ENCODE results near the gene ZFR. TPM values are rescaled to one million over a fixed set of nuclear protein-coding genes. Genes with fewer than 3 reads are reported as not detected.
"Not testable (repeated sequence)": the region's sequence is repeated elsewhere in the genome, so short reads cannot be mapped to it uniquely, and the experiment has no call there.

Gene ZFR
- polyA plus RNA-seq, 1 of the 3 experiments (the other 2 are of a cell fraction) = 24.6 TPM

DNA sequence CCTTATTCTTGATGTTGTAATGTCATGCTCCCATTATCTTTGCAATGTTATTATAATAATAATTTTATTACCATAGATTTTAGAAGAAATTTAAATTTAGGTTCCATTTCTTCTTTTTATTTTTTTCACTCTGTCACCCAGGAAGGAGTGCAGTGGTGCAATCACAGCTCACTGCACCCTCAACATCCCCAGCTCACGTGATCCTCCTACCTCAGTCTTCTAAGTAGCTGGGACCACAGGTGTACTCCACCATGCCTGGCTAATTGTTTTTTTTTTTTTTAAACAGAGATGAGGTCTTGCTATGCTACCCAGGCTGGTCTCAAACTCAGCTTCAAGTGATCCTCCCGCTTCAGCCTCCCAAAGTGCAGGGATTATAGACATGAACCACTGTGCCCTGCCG is 11.9 kb downstream of the ZFR start:
- no peak for DNase-seq
- peaks cover 88% of the 10 kb centered on the region for H4K20me1 ChIP-seq (ENCODE audit: insufficient read depth)
- 96% methylated on average over 3 of the region's 3 CpGs for WGBS (ENCODE audit: low lambda C conversion rate)
- no peak overlapping the region for H2AFZ ChIP-seq (ENCODE audit: low read depth)
- no peaks in the 10 kb centered on the region for H3K9me2 ChIP-seq
- no peak overlapping the region for H3K4me3 ChIP-seq (ENCODE audit: low read depth in 2 of 2, low read length in 1 of 2)
- peaks cover 100% of the 10 kb centered on the region for H3K79me2 ChIP-seq (ENCODE audit: insufficient read depth)
- H3K27me3 ChIP-seq (ENCODE audit: insufficient read depth) = no peaks in the 10 kb centered on the region
- ChIA-PET CTCF (interaction anchor here (1.2 to 2.0 kb wide), 2 partner anchors 57 to 103 kb away, joined by 3 to 6 read pairs; no protein-coding TSS in a partner anchor), POLR2A (no interaction called here)
- peaks cover 8 to 38% of the 10 kb centered on the region in 2 experiments for H3K36me3 ChIP-seq (replicated peaks in 1 of 2; ENCODE audit: control insufficient read depth in 1 of 2, insufficient read depth in 2 of 2, low read length in 1 of 2)
- H3K9ac ChIP-seq = no peak overlapping the region
- TF ChIP-seq SMC3 (IDR thresholded peaks at IDR 0.05; ENCODE audit: low read depth, low read length) = no peak
- no peak for TF ChIP-seq CHD2 (IDR thresholded peaks at IDR 0.05; ENCODE audit: low read length, partially characterized antibody)
- TF ChIP-seq RAD21 (IDR thresholded peaks at IDR 0.05; ENCODE audit: low read length) = no peak
- no peak for TF ChIP-seq TEAD4 (IDR thresholded peaks at IDR 0.05; ENCODE audit: borderline replicate concordance, insufficient read depth)
- TF ChIP-seq PBX3 (IDR thresholded peaks at IDR 0.05) = no peak
- TF ChIP-seq RFX5 (IDR thresholded peaks at IDR 0.05; ENCODE audit: low read length) = no peak
- TF ChIP-seq JUND (IDR thresholded peaks at IDR 0.05) = no peak
- no peak for TF ChIP-seq EZH2phosphoT487 (IDR thresholded peaks at IDR 0.05; ENCODE audit: borderline replicate concordance, low read depth)
- TF ChIP-seq, protein P1, sequence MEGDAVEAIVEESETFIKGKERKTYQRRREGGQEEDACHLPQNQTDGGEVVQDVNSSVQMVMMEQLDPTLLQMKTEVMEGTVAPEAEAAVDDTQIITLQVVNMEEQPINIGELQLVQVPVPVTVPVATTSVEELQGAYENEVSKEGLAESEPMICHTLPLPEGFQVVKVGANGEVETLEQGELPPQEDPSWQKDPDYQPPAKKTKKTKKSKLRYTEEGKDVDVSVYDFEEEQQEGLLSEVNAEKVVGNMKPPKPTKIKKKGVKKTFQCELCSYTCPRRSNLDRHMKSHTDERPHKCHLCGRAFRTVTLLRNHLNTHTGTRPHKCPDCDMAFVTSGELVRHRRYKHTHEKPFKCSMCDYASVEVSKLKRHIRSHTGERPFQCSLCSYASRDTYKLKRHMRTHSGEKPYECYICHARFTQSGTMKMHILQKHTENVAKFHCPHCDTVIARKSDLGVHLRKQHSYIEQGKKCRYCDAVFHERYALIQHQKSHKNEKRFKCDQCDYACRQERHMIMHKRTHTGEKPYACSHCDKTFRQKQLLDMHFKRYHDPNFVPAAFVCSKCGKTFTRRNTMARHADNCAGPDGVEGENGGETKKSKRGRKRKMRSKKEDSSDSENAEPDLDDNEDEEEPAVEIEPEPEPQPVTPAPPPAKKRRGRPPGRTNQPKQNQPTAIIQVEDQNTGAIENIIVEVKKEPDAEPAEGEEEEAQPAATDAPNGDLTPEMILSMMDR (IDR thresholded peaks at IDR 0.05) = no peak
- no peak for TF ChIP-seq NRF1 (IDR thresholded peaks at IDR 0.05; ENCODE audit: low read depth, low read length)
- TF ChIP-seq USF2 (IDR thresholded peaks at IDR 0.05; ENCODE audit: borderline replicate concordance, low read depth, low read length) = no peak
- TF ChIP-seq NFIC (IDR thresholded peaks at IDR 0.05; ENCODE audit: borderline replicate concordance) = no peak
- no peak for TF ChIP-seq TAF1 (IDR thresholded peaks at IDR 0.05; ENCODE audit: borderline replicate concordance, low read depth, low read length)
- TF ChIP-seq, protein P2, sequence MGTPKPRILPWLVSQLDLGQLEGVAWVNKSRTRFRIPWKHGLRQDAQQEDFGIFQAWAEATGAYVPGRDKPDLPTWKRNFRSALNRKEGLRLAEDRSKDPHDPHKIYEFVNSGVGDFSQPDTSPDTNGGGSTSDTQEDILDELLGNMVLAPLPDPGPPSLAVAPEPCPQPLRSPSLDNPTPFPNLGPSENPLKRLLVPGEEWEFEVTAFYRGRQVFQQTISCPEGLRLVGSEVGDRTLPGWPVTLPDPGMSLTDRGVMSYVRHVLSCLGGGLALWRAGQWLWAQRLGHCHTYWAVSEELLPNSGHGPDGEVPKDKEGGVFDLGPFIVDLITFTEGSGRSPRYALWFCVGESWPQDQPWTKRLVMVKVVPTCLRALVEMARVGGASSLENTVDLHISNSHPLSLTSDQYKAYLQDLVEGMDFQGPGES (IDR thresholded peaks at IDR 0.05; ENCODE audit: low read depth, low read length) = no peak
- no peak for TF ChIP-seq EP300 (IDR thresholded peaks at IDR 0.05; ENCODE audit: borderline replicate concordance in 1 of 2, low read depth in 1 of 2, low read length in 1 of 2)
- TF ChIP-seq YY1 (IDR thresholded peaks at IDR 0.05; ENCODE audit: low read depth) = no peak
- TF ChIP-seq MXI1 (IDR thresholded peaks at IDR 0.05; ENCODE audit: low read depth, low read length) = no peak
- no peak for TF ChIP-seq GABPA (IDR thresholded peaks at IDR 0.05; ENCODE audit: low read depth)
- TF ChIP-seq MAX (IDR thresholded peaks at IDR 0.05; ENCODE audit: low read depth) = no peak
- TF ChIP-seq FOXM1 (IDR thresholded peaks at IDR 0.05; ENCODE audit: low read depth) = no peak
- H3K4me1 ChIP-seq (ENCODE audit: control insufficient read depth in 1 of 2, insufficient read depth in 2 of 2, low read depth in 1 of 2, low read length in 1 of 2) = no peaks in the 10 kb centered on the region; a peak in 1 of 4 replicates
- no peak overlapping the region for H3K4me2 ChIP-seq
- H3F3A ChIP-seq (replicated peaks; ENCODE audit: insufficient read depth) = peaks cover 20% of the 10 kb centered on the region
- H3K9me3 ChIP-seq = no peaks in the 10 kb centered on the region
- no peak overlapping the region for H3K27ac ChIP-seq (ENCODE audit: low read depth in 2 of 2, low read length in 1 of 2)

DNA sequence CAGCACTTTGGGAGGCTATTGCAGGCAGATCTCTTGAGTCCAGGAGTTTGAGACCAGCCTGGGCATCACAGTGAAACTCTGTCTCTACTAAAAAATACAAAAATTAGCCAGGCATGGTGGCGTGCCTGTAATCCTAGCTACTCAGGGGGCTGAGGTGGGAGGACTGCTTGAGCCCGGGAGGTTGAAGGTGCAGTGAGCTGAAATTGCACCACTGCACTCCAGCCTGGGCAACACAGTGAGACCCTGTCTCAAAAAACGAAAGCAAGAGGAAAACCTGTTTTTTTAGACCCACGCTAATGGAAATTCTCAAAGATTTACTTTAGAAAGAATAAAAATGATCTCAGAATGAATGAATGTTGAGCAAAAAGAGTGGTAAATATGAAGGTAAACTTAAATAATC is 13.7 kb downstream of the ZFR start:
- peaks cover 87% of the 10 kb centered on the region for H4K20me1 ChIP-seq (ENCODE audit: insufficient read depth)

More for the DNA sequence above, 13.7 kb downstream of the ZFR start:
- POLR2A ChIA-PET = interaction anchor here (0.6 kb wide), 1 partner anchor 34 kb away, joined by 3 read pairs; no protein-coding TSS in a partner anchor
- H3K9ac ChIP-seq; H3K4me2 ChIP-seq; H2AFZ ChIP-seq (ENCODE audit: low read depth); DNase-seq; H3K9me2 ChIP-seq; H3K27ac ChIP-seq (ENCODE audit: low read depth in 2 of 2, low read length in 1 of 2); H3K4me3 ChIP-seq (ENCODE audit: low read depth in 2 of 2, low read length in 1 of 2); CTCF ChIA-PET; H3K4me1 ChIP-seq (ENCODE audit: control insufficient read depth in 1 of 2, insufficient read depth in 2 of 2, low read depth in 1 of 2, low read length in 1 of 2); H3K27me3 ChIP-seq (ENCODE audit: insufficient read depth); H3K9me3 ChIP-seq: not testable (repeated sequence)
- H3K79me2 ChIP-seq (ENCODE audit: insufficient read depth) = peaks cover 100% of the 10 kb centered on the region
- peaks cover 20% of the 10 kb centered on the region for H3F3A ChIP-seq (replicated peaks; ENCODE audit: insufficient read depth)
- H3K36me3 ChIP-seq (replicated peaks in 1 of 2; ENCODE audit: control insufficient read depth in 1 of 2, insufficient read depth in 2 of 2, low read length in 1 of 2) = peaks cover 8 to 52% of the 10 kb centered on the region in 2 experiments
- 96% methylated on average over 4 of the region's 4 CpGs for WGBS (ENCODE audit: low lambda C conversion rate)
